GM12864 (cell line): ENCODE results near the gene CACNA1D.
"Not testable (repeated sequence)": the region's sequence is repeated elsewhere in the genome, so short reads cannot be mapped to it uniquely, and the experiment has no call there.

Experiments
- DNase-seq: peaks from one replicate; pipeline ENCODE4 v3.0.0-alpha.2; 2011; ENCODE audit warnings: low read depth
- H3K4me3 ChIP-seq: 2 replicates; pipeline ENCODE4 v1.5.1; 2011; ENCODE audit warnings: mild to moderate bottlenecking, low read depth, low read length, control low read depth
- TF ChIP-seq, protein P1 (sequence below): IDR thresholded peaks from 2 replicates; pipeline ENCODE4 v1.5.1; 2011; ENCODE audit warnings: low read depth, mild to moderate bottlenecking, moderate library complexity, low read length, control low read depth, inconsistent platforms; ENCODE audit errors: missing control alignments

Gene CACNA1D

DNA sequence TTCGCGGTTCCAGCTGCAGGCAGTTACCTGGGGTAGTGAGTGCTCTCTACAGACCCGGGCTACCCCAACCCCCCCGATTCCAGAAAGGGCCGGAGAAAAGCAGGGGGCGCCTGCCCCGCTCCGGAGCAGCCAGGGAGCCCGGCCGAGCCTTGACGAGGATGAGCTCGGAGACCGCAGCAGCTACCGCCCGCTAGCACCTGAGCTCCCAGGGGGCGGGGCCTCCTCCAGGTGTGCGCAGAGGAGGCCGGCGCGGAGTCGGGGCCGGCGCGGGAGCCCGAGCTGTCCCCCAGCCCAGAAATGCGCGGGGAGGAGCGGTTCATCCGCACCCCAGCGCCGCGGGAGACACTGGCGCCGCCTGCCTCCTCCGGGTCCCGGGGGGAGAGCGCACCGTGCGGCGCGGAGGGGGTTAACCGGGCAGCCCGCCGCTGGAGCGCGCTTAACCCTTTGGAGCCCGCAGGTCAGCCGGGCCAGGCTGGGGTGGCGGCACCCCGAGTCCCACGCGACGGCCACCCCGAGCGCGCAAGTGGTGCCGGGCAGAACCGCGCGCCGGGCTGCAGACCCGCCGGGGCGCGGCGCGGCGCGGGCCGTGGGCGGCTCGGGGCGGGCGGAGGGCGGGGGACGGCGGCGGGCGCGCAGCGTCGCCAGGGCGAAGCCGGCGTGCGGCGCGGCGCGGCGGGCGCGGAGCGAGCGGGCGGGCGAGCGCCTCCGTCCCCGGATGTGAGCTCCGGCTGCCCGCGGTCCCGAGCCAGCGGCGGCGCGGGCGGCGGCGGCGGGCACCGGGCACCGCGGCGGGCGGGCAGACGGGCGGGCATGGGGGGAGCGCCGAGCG lies at the start of gene CACNA1D:
Gene CACNA1D, plus strand, starts transcription at position 649 of the 829 bp plus-strand sequence. CDS start 556 bp downstream, outside the sequence.
- no peak for DNase-seq
- no peak within 1 kb of the TSS for H3K4me3 ChIP-seq
- TF ChIP-seq, protein P1, sequence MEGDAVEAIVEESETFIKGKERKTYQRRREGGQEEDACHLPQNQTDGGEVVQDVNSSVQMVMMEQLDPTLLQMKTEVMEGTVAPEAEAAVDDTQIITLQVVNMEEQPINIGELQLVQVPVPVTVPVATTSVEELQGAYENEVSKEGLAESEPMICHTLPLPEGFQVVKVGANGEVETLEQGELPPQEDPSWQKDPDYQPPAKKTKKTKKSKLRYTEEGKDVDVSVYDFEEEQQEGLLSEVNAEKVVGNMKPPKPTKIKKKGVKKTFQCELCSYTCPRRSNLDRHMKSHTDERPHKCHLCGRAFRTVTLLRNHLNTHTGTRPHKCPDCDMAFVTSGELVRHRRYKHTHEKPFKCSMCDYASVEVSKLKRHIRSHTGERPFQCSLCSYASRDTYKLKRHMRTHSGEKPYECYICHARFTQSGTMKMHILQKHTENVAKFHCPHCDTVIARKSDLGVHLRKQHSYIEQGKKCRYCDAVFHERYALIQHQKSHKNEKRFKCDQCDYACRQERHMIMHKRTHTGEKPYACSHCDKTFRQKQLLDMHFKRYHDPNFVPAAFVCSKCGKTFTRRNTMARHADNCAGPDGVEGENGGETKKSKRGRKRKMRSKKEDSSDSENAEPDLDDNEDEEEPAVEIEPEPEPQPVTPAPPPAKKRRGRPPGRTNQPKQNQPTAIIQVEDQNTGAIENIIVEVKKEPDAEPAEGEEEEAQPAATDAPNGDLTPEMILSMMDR = no peak

DNA sequence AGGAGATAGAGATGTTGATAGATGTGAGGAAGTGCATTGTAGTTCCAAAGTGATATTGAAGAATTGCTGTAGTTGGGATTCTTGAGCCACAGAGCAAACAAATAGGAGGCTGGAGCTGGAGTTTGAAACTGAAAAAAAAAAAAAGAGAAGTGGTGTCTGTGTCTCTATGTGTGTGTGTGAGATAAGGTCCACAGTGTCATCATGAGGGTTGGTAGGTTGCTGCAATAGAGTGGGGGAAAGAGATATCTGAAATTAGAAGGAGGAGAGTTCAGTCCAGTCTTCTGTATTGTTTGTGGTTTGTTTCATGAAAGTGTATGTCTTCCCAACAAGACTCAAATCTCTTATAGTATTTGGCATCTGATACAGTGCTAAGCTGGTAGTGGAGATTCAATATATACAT lies 37.3 kb upstream of the CACNA1D start:
- no peak for DNase-seq
- H3K4me3 ChIP-seq = no peak overlapping the region
- TF ChIP-seq, protein P1 = no peak

DNA sequence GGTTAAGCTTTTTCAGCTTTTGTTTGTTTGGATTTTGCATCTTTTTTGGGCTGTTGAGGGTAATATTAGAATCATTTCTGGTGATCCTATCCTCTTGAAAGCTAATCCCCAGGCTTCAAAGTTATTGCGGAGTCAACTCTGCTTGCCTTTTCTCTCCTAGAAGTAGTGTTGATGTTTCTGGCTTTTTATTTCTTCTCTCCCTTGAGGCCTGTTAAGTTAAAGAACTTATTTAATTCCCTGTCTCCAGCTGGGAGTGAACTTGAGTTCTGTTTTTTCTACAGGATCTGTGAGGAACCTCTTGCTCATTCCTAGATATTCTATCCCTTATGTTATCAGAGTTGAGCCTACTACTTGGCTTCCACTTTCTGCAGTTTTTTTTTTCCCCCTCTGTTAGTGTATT lies 34.1 kb upstream of the CACNA1D start:
- H3K4me3 ChIP-seq = no peak overlapping the region
- TF ChIP-seq, protein P1 = no peak
- DNase-seq = no peak

DNA sequence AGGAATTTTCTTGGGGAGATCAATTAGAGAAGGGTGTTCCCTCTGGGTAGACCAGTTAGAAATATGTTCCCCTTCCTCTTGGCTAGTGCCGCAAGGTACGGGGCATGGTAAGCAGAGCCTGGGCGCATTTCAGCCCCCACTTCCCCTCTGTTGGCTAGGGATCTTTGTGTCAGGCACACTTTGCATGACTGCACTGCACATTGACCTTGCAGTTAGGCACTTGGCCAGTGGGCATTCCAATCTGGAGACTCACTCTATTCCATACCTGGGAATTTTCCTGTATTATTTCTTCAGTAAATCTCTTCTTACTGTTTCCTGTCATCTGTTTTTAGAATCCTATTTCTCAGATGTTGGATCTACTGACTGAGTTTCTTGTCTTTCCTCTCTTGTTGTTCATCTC lies 30.0 kb upstream of the CACNA1D start:
- H3K4me3 ChIP-seq = no peak overlapping the region
- DNase-seq = no peak

DNA sequence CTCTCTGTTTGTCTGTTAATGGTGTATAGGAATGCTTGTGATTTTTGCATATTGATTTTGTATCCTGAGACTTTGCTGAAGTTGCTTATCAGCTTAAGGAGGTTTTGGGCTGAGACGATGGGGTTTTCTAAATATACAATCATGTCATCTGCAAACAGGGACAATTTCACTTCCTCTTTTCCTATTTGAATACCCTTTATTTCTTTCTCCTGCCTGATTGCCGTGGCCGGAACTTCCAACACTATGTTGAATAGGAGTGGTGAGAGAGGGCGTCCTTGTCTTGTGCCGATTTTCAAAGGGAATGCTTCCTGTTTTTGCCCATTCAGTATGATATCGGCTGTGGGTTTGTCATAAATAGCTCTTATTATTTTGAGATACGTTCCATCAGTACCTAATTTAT lies 24.7 kb upstream of the CACNA1D start:
- not testable (repeated sequence) for DNase-seq, H3K4me3 ChIP-seq

More for the DNA sequence above, 30.0 kb upstream of the CACNA1D start:
- TF ChIP-seq, protein P1 = no peak

DNA sequence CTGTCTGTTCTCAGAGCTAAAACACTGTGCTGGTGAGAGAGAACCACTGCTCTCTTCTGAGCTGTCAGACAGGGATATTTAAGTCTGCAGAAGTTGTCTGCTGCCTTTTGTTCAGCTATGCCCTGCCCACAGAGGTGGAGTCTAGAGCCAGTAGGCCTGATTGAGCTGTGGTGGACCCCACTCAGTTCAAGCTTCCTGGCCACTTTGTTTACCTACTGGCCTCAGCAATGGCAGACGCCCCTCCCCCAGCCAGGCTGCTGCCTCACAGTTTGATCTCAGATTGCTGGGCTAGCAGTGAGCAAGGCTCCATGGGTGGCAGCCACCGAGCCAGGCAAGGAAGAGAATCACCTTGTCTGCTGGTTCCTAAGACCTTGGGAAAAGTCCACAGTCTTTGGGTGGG lies 21.0 kb upstream of the CACNA1D start:
- TF ChIP-seq, protein P1 = no peak
- no peak overlapping the region for H3K4me3 ChIP-seq
- no peak for DNase-seq

DNA sequence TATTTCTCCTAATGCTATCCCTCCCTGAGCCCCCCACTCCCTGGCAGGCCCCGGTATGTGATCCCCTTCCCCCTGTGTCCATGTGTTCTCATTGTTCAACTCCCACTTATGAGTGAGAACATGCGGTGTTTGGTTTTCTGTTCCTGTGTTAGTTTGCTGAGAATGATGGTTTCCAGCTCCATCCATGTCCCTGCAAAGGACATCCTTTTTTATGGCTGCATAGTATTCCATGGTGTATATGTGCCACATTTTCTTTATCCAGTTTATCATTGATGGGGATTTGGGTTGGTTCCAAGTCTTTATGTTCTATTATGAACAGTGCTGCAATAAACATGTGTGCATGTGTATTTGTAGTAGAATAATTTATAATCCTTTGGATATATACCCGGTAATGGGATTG lies 18.0 kb upstream of the CACNA1D start:
- H3K4me3 ChIP-seq, DNase-seq: not testable (repeated sequence)

DNA sequence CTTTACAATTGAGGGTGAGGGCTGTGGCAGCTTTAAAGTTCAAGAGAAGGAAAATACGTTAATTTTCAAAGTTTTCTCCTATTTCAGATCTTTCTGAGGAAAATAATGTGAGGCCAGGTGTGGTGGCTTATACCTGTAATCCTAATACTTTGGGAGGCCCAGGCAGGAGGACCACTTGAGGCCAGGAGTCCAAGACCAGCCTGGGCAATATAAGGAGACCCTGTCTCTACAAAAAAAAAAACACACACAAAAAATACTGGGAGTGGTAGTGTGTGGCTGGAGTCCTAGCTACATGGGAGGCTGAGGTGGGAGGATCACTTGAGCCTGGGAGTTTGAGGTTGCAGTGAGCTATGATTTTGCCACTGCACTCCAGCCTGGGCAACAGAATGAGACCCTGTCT lies 16.7 kb upstream of the CACNA1D start:
- DNase-seq = not testable (repeated sequence)

More for the DNA sequence above, 16.7 kb upstream of the CACNA1D start:
- H3K4me3 ChIP-seq = not testable (repeated sequence)
